ENCODE results near the gene EIF4H.
"Not testable (repeated sequence)": the region's sequence is repeated elsewhere in the genome, so short reads cannot be mapped to it uniquely, and the experiment has no call there.

The EIF4H gene

GRCh38 chr7:74222851-74223710 lies 48.9 kb downstream of the EIF4H start:
- DNase-seq (ENCODE audit: extremely low read depth, low read depth), result no peak
- no peak for TF ChIP-seq CTCF (IDR thresholded peaks at IDR 0.05; ENCODE audit: low read depth, low read length)

GRCh38 chr7:74223711-74224510 lies 49.8 kb downstream of the EIF4H start:
- no peak for DNase-seq (ENCODE audit: extremely low read depth, low read depth)
- no peak for TF ChIP-seq CTCF (IDR thresholded peaks at IDR 0.05; ENCODE audit: low read depth, low read length)

GRCh38 chr7:74224511-74224832 lies 50.3 kb downstream of the EIF4H start:
- no peak for DNase-seq (ENCODE audit: extremely low read depth, low read depth)
- TF ChIP-seq CTCF (IDR thresholded peaks at IDR 0.05; ENCODE audit: low read depth, low read length), result no peak

- DNase-seq (ENCODE audit: extremely low read depth, low read depth), result not testable (repeated sequence)
Observed at GRCh38 chr7:74224907-74225306, 50.8 kb downstream of the EIF4H start.

GRCh38 chr7:74225400-74225799 lies 51.2 kb downstream of the EIF4H start:
- no peak for DNase-seq (ENCODE audit: extremely low read depth, low read depth)

GRCh38 chr7:74226633-74227032 lies 52.5 kb downstream of the EIF4H start:
- no peak for TF ChIP-seq CTCF (IDR thresholded peaks at IDR 0.05; ENCODE audit: low read depth, low read length)
- no peak for DNase-seq (ENCODE audit: extremely low read depth, low read depth)

More at GRCh38 chr7:74225400-74225799, 51.2 kb downstream of the EIF4H start:
- TF ChIP-seq CTCF (IDR thresholded peaks at IDR 0.05; ENCODE audit: low read depth, low read length), result no peak

- no peak for TF ChIP-seq CTCF (IDR thresholded peaks at IDR 0.05; ENCODE audit: low read depth, low read length)
- no peak for DNase-seq (ENCODE audit: extremely low read depth, low read depth)
Observed at GRCh38 chr7:74228951-74229900, 55.1 kb downstream of the EIF4H start.

All from AG09319 (cell line).